Thoracic aorta (tissue), 2 donors: ENCODE data around the gene GMPR2. TPM values are rescaled to one million over a fixed set of nuclear protein-coding genes. Genes with fewer than 3 reads are reported as not detected.
"Not testable (repeated sequence)": the region's sequence is repeated elsewhere in the genome, so short reads cannot be mapped to it uniquely, and the experiment has no call there.

Experiments
- ATAC-seq: fragments of 150-250 bp; one replicate; pipeline ENCODE4 v1.8.0; 2017; ENCODE audit warnings: low read depth; ENCODE audit not compliant: insufficient number of reproducible peaks, low FRiP score
- DNase-seq: peaks from one replicate; pipeline ENCODE4 v3.0.0-alpha.2; 2020; ENCODE audit warnings: low spot score
- H3K27ac ChIP-seq, 2 donors: fragments of 200-600 bp; sonication (generic); 1 replicate in 1 of 2; 2 replicates in 1 of 2; pipeline ENCODE4 v1.5.1; 2016; ENCODE audit warnings: mild to moderate bottlenecking in 2 of 2, moderate library complexity in 2 of 2
- H3K27me3 ChIP-seq: fragments of 200-600 bp; sonication (generic); replicated peaks from 2 replicates; pipeline ENCODE4 v1.6.0; 2016; ENCODE audit warnings: mild to moderate bottlenecking; ENCODE audit not compliant: insufficient read depth
- H3K36me3 ChIP-seq: fragments of 200-600 bp; sonication (generic); one replicate; pipeline ENCODE4 v1.5.1; 2016
- H3K4me1 ChIP-seq, 2 donors: fragments of 200-600 bp; sonication (generic); 1 replicate in 1 of 2; 2 replicates in 1 of 2; pipeline versions ENCODE4 v1.5.1 to v1.6.0; 2016; ENCODE audit warnings: low read depth in 2 of 2, mild to moderate bottlenecking in 1 of 2; ENCODE audit not compliant: control insufficient read depth in 1 of 2
- H3K4me3 ChIP-seq: fragments of 200-600 bp; sonication (generic); 2 replicates; pipeline ENCODE4 v1.5.1; 2016; ENCODE audit warnings: mild to moderate bottlenecking
- H3K9me3 ChIP-seq: fragments of 200-600 bp; sonication (generic); 2 replicates; pipeline ENCODE4 v1.5.1; 2016
- CTCF ChIP-seq: fragments of 200-600 bp; sonication (generic); IDR thresholded peaks from one replicate; pipeline ENCODE4 v1.5.1; 2019; ENCODE audit warnings: antibody characterized with exemption
- total RNA-seq, 2 donors: library from RNA; depleted of rRNA; stranded (reverse); fragments of >200 nt; gene quantifications; one replicate each; pipeline versions ENCODE4 v1.1.0 to v1.2.3, GENCODE V29; 2016

The GMPR2 gene
- total RNA-seq, 2 donors from 2014 or later, result 39.2 to 51.3 TPM

DNA sequence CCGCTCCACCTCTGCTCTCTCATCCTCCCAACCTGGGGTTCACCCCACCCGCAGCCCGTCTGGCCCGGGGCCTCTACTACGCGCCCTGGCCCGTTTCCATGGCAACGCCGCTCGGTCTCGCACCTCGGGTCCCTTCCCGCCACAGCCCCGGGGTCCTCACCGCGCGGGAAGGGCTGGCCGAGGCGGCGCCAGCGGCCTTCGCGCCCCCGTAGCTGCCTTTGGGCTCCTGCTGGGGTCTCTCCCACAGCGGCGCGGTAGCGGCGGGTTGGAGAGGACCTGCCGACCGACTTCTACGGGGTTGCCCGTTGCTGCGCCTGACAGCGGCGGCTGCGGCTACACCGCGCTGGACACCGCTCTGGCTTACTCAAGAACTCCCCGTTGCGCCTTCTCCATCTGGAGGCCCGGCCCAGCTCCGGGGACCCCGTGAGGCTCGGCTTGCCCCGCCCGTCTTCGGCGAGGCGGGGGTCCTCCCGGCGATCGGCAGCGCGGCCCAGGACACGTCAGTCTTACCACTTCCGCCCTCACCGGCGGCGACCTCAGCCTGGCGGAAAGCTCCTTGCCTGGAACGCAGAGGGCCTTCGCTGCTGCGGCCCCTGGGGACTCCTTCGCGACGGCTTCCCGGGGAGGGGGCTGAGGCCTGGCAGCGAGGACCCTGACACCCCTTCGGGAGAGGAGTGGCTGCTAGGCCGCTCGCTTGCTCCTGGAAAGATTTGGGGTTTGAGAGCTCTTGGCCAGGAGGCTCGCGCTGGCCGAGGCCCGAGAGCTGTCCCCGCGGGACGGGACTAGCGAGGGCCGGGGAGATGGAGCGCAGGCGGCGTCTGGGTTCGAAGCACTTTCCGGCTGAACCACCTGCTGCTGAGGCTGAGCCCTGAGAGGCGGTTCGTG lies 37.3 kb upstream of the GMPR2 start, which contains the start of gene TM9SF1:
Gene TM9SF1 (minus strand): TSS at position 256 of the 885 bp plus-strand sequence. CDS start 422 bp downstream, outside the sequence.
- ATAC-seq (peak; percentile 92), DNase-seq (peak; percentile 27)
- H3K27me3 ChIP-seq, result no peaks in the 10 kb centered on the region
- H3K4me1 ChIP-seq, result peaks cover 11 to 27% of the 10 kb centered on the region in 2 donors
- no peak for TF ChIP-seq CTCF
- H3K9me3 ChIP-seq, result no peaks in the 10 kb centered on the region
- H3K27ac ChIP-seq, result peak within 1 kb of the TSS; percentile 91 to 93
- peaks cover 12% of the 10 kb centered on the region for H3K36me3 ChIP-seq
- H3K4me3 ChIP-seq, result peak within 1 kb of the TSS; percentile 88

DNA sequence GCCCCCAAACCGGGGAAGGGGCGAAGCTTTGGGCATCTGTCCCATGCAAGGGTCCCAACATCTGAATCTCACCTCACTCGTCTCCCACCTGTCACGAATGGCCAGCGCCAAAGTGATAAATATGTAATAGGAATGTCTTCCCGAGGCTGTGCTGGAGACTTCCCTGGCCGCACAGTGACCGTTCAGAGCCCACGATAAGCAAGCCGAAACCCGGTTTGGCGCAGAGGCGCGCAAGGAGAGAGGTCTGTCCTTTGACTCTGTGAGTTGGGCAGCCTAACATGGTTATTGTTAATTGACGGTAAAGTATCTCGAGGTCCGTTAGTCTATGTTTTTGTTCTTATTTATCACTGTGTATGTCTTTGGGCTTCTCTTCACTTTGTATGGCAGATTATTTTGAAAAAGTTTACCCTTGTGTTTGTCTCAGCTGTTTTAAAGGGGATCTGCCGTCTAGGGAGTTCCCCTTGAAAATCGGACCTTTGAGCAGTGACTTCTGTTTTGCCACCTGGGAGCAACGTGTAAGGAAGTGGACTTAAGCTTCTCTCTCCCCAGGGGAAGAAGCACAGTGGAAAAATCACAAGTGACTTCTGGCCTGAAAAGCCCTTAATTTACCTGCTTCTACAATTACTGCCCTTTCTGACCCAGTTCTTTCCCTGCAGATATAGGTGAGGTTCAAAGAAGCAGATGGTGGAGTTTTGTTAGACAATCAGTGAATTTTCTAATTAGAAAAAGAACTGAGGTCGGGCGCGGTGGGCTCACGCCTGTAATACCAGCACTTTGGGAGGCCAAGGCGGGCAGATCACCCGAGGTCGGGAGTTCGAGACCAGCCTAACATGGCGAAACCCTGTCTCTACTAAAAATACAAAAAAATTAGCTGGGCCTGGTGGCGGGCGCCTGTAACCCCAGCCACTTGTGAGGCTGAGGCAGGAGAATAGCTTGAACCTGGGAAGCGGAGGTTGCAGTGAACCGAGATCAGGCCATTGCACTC lies 36.4 kb upstream of the GMPR2 start:
- TF ChIP-seq CTCF, result no peak
- peak overlapping the region; percentile 91 to 93 for H3K27ac ChIP-seq
- no peak for DNase-seq
- H3K4me3 ChIP-seq, result peak overlapping the region; percentile 88
- H3K4me1 ChIP-seq, result peaks cover 11 to 27% of the 10 kb centered on the region in 2 donors
- H3K36me3 ChIP-seq, result peaks cover 16% of the 10 kb centered on the region
- H3K9me3 ChIP-seq, result no peaks in the 10 kb centered on the region
- H3K27me3 ChIP-seq, result no peaks in the 10 kb centered on the region
- no peak for ATAC-seq

DNA sequence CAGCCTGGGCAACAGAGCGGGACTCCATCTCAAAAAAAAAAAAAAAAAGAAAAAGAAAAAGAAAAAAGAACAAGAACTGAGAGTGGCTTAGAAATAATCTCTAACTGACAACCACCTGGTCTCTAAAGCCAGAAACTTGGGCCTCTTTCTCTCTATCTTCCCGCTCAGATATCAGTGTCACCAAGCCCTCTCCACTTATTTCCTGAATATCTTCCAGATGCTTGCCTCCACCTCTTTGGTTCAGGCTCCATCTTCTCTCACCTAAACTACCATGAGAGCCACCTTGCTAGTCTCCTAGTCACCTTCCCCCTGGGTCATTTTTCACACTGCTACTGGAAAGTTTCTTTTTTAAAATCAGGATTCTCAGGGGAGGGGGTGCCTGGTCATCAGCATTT lies 35.7 kb upstream of the GMPR2 start:
- Histone ChIP-seq H3K4me3 (no peak overlapping the region), H3K9me3 (no peaks in the 10 kb centered on the region), H3K36me3 (peaks cover 14% of the 10 kb centered on the region), H3K27me3 (no peaks in the 10 kb centered on the region), H3K27ac (no peak overlapping the region), H3K4me1 (peaks cover 11 to 27% of the 10 kb centered on the region in 2 donors)
- no peak for DNase-seq
- no peak for ATAC-seq
- TF ChIP-seq CTCF, result no peak

DNA sequence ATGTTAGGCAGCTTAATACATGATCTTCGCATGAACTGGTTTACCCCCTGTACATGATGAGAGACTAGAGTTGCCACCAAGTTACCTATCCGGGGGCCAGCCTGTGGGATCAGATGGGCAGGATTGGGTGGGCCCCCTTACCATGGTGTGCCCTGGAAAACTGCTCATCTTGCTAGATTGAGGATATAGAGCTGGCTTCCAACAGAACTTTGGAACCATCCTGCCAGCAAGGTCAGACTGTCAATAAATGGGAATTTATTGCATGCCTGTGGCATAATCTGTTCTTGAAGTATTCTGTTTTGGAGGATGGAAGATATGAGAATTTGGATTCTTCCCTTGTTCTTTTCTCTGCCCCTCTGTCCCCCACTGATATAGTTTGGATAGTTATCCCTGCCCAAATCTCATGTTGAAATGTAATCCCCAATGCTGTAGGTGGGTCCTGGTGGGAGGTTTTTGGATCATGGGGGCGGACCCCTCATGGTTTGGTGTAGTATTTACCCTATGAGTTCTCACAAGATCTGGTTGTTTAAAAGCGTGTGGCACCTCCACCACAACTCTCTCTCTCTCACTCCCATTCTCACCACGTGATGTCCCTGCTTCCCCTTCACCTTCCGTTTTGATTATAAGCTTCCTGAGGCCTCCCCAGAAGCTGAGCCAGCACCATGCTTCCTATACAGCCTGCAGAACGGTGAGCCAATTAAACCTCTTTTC lies 33.8 kb upstream of the GMPR2 start:
- DNase-seq (no peak), ATAC-seq (no peak)
- Histone ChIP-seq H3K27ac (no peak overlapping the region), H3K9me3 (no peaks in the 10 kb centered on the region), H3K4me1 (peaks cover 11 to 25% of the 10 kb centered on the region in 2 donors), H3K36me3 (peaks cover 15% of the 10 kb centered on the region), H3K27me3 (no peaks in the 10 kb centered on the region), H3K4me3 (no peak overlapping the region)
- no peak for TF ChIP-seq CTCF

DNA sequence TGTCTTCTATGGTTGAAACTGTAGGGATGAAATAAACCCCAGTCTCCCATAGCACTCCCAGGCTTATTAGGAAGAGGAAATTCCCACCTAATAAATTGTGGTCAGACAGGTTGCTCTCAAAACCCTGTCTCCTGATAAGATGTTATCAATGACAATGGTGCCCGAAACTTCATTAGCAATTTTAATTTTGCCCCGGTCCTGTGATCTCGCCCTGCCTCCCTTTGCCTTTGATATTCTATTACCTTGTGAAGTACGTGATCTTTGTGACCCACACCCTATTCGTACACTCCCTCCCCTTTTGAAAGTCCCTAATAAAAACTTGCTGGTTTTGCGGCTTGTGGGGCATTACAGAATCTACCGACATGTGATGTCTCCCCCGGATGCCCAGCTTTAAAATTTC lies 30.2 kb upstream of the GMPR2 start:
- H3K36me3 ChIP-seq, result peaks cover 31% of the 10 kb centered on the region
- H3K4me1 ChIP-seq, ATAC-seq, H3K4me3 ChIP-seq, H3K27ac ChIP-seq, DNase-seq, H3K9me3 ChIP-seq, H3K27me3 ChIP-seq: not testable (repeated sequence)

GRCh38 chr14:24203249-24203886 lies 29.4 kb upstream of the GMPR2 start:
- peaks cover 38% of the 10 kb centered on the region for H3K36me3 ChIP-seq

More at GRCh38 chr14:24203249-24203886, 29.4 kb upstream of the GMPR2 start:
- not testable (repeated sequence) for H3K9me3 ChIP-seq, DNase-seq, H3K27ac ChIP-seq, H3K27me3 ChIP-seq, H3K4me1 ChIP-seq, ATAC-seq, H3K4me3 ChIP-seq
